Hepatocyte (in vitro differentiated cells): ENCODE measurements around the gene LRRC1. TPM values are rescaled to one million over a fixed set of nuclear protein-coding genes. Genes with fewer than 3 reads are reported as not detected.

Source experiments
- DNase-seq: peaks from one replicate; pipeline ENCODE4 v3.0.0-alpha.2; 2016; ENCODE audit warnings: low spot score
- H2AFZ ChIP-seq: fragments of 200-600 bp; sonication (generic); 2 replicates; pipeline ENCODE4 v1.6.0; 2016; ENCODE audit warnings: antibody characterized with exemption, mild to moderate bottlenecking
- H3K27ac ChIP-seq: fragments of 200-600 bp; sonication (generic); 2 replicates; pipeline ENCODE4 v1.5.1; 2016; ENCODE audit warnings: mild to moderate bottlenecking
- H3K27me3 ChIP-seq: fragments of 200-600 bp; sonication (generic); 2 replicates; pipeline ENCODE4 v1.6.1; 2016
- H3K36me3 ChIP-seq: fragments of 200-600 bp; sonication (generic); replicated peaks from 2 replicates; pipeline ENCODE4 v1.5.1; 2016; ENCODE audit warnings: low read depth; ENCODE audit not compliant: insufficient read depth
- H3K4me1 ChIP-seq: fragments of 200-600 bp; sonication (generic); 2 replicates; pipeline ENCODE4 v1.5.1; 2016; ENCODE audit warnings: mild to moderate bottlenecking, moderate library complexity; ENCODE audit not compliant: insufficient read depth
- H3K4me2 ChIP-seq: fragments of 200-600 bp; sonication (generic); 2 replicates; pipeline ENCODE4 v1.6.0; 2016
- H3K4me3 ChIP-seq: fragments of 200-600 bp; sonication (generic); 2 replicates; pipeline ENCODE4 v1.5.1; 2016; ENCODE audit warnings: mild to moderate bottlenecking
- H3K79me2 ChIP-seq: fragments of 200-600 bp; sonication (generic); 2 replicates; pipeline ENCODE4 v1.6.0; 2017; ENCODE audit warnings: mild to moderate bottlenecking
- H3K9me2 ChIP-seq: fragments of 200-600 bp; sonication (generic); replicated peaks from 2 replicates; pipeline ENCODE4 v1.6.0; 2017; ENCODE audit warnings: mild to moderate bottlenecking; ENCODE audit not compliant: insufficient read depth
- H3K9me3 ChIP-seq: fragments of 200-600 bp; sonication (generic); 2 replicates; pipeline ENCODE4 v1.5.1; 2016; ENCODE audit warnings: low read depth, mild to moderate bottlenecking
- H4K20me1 ChIP-seq: fragments of 200-600 bp; sonication (generic); 2 replicates; pipeline ENCODE4 v1.6.0; 2016; ENCODE audit warnings: mild to moderate bottlenecking; ENCODE audit not compliant: insufficient read depth, poor library complexity, severe bottlenecking
- EZH2 ChIP-seq: fragments of 200-600 bp; sonication (generic); IDR thresholded peaks from 2 replicates; pipeline ENCODE4 v1.6.1; 2016; ENCODE audit warnings: antibody characterized with exemption, mild to moderate bottlenecking, borderline replicate concordance
- EZH2phosphoT487 ChIP-seq: fragments of 200-600 bp; sonication (generic); IDR thresholded peaks from one replicate; pipeline ENCODE4 v1.6.1; 2018; ENCODE audit warnings: antibody characterized with exemption, mild to moderate bottlenecking, low read depth, moderate library complexity; ENCODE audit not compliant: unreplicated experiment, severe bottlenecking
- WGBS: methylation state at CpG from one replicate; pipeline ENCODE4 v1.1.6; 2016; ENCODE audit warnings: low lambda C conversion rate; ENCODE audit errors: missing lambda C conversion rate; 5-methylcytosine and 5-hydroxymethylcytosine counted together
- polyA plus RNA-seq: library from polyadenylated mRNA; unstranded; fragments of >200 nt; fragmentation: Nextera tagmentation; extraction: Ambion mirVana; gene quantifications from 2 replicates; pipeline ENCODE4 v1.2.1, GENCODE V29; 2016
- total RNA-seq: library from RNA; depleted of rRNA; stranded (reverse); fragments of >200 nt; gene quantifications from 2 replicates; pipeline ENCODE4 v1.2.3, GENCODE V29; 2014
- TF ChIP-seq, protein P1 (sequence below): fragments of 200-600 bp; sonication (generic); IDR thresholded peaks from 2 replicates; pipeline ENCODE4 v1.5.1; 2016; ENCODE audit warnings: antibody characterized with exemption, mild to moderate bottlenecking; ENCODE audit not compliant: poor library complexity

The LRRC1 gene
- total and polyA plus RNA-seq, 2 experiments from 2014 or later, result 54.3 to 61.4 TPM

DNA sequence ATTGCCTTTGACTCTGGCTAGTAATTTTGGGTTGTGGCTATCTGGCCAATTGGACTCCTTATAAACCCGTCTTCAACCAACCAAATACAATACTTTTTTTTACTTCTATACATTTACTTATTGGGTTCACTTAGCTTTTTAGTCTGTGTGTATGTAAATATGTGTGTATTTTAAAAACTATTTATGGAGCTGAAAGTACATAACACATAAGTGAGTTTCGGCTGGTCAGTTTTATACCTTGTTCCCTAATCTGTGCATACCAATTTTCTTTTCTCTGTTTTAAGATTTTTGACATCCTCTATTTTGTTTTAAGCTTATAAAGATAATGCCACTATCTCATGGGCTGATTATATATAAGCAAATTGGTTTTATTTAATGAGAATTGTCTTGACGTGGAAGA, 129.5 kb downstream of the LRRC1 start:
- H3K9me3 ChIP-seq, result no peaks in the 10 kb centered on the region
- peaks cover 9% of the 10 kb centered on the region for H3K4me1 ChIP-seq
- no peaks in the 10 kb centered on the region for H4K20me1 ChIP-seq
- H3K27me3 ChIP-seq, result no peaks in the 10 kb centered on the region
- DNase-seq, result no peak
- H3K79me2 ChIP-seq, result peaks cover 2% of the 10 kb centered on the region
- WGBS, result 85% methylated on average over 3 of the region's 3 CpGs
- no peak overlapping the region for H3K4me3 ChIP-seq
- H3K4me2 ChIP-seq, result no peak overlapping the region
- H3K27ac ChIP-seq, result no peak overlapping the region
- H3K9me2 ChIP-seq, result no peaks in the 10 kb centered on the region
- H3K36me3 ChIP-seq, result no peaks in the 10 kb centered on the region
- TF ChIP-seq EZH2phosphoT487 (no peak), EZH2 (no peak)
- TF ChIP-seq, protein P1, sequence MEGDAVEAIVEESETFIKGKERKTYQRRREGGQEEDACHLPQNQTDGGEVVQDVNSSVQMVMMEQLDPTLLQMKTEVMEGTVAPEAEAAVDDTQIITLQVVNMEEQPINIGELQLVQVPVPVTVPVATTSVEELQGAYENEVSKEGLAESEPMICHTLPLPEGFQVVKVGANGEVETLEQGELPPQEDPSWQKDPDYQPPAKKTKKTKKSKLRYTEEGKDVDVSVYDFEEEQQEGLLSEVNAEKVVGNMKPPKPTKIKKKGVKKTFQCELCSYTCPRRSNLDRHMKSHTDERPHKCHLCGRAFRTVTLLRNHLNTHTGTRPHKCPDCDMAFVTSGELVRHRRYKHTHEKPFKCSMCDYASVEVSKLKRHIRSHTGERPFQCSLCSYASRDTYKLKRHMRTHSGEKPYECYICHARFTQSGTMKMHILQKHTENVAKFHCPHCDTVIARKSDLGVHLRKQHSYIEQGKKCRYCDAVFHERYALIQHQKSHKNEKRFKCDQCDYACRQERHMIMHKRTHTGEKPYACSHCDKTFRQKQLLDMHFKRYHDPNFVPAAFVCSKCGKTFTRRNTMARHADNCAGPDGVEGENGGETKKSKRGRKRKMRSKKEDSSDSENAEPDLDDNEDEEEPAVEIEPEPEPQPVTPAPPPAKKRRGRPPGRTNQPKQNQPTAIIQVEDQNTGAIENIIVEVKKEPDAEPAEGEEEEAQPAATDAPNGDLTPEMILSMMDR, result no peak
- no peak overlapping the region for H2AFZ ChIP-seq

DNA sequence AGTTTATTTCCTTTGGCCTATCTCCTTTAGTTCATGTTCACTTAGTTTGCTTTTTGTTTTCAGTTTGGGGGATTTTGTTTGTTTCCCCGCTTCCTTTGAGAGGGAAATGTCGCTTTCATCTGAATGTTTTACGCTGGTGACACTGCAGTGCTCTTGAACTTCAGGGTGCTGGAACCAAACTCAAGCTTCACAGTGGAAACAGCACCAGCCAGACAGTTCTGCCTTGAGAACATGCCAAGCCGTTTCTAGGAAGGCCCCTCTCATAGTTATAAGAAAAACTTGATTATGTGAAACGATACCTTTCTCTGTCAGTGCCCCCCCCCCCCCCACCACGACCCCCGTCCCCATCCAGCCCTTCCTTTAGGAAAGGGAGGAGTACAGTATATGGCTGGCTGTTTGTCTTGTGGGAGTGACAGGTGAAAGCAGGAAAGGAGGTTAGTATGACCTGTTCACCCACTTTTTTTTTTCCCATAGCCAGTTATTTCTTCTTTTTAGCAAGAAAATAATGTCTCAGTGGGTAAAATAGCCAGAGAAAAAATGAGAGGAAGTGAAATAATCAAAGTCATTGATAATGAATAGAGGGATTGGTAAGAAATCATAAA, 130.1 kb downstream of the LRRC1 start:
- Histone ChIP-seq H3K27me3 (no peaks in the 10 kb centered on the region), H3K9me3 (no peaks in the 10 kb centered on the region), H3K79me2 (peaks cover 2% of the 10 kb centered on the region), H3K9me2 (no peaks in the 10 kb centered on the region), H3K4me1 (peaks cover 9% of the 10 kb centered on the region), H3K4me2 (no peak overlapping the region), H4K20me1 (no peaks in the 10 kb centered on the region), H3K4me3 (no peak overlapping the region), H3K27ac (no peak overlapping the region), H2AFZ (no peak overlapping the region), H3K36me3 (no peaks in the 10 kb centered on the region)
- TF ChIP-seq EZH2phosphoT487, result no peak
- TF ChIP-seq, protein P1, result no peak
- no peak for TF ChIP-seq EZH2
- 78% methylated on average over 7 of the region's 7 CpGs for WGBS
- DNase-seq, result no peak

DNA sequence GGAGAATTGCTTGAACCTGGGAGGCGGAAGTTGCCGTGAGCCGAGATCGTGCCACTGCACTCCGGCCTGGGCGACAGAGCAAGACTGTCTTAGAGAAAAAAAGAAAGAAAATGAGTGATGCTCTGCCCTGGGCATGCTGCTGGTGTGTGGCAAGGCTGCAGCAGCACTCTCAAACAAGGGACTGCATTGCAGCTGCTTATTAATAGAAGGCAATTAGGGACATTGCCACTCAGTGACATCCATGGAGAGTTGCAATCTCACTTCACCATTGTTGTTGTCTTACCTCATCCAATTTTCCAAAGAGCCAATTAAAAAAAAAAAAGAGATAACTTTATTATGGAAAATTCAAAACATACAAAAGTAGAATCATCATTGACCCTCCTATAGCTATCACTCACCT, 131.1 kb downstream of the LRRC1 start:
- Histone ChIP-seq H3K79me2 (peaks cover 2% of the 10 kb centered on the region), H3K36me3 (no peaks in the 10 kb centered on the region), H2AFZ (no peak overlapping the region), H3K4me2 (no peak overlapping the region), H3K9me2 (no peaks in the 10 kb centered on the region), H3K4me3 (no peak overlapping the region), H4K20me1 (no peaks in the 10 kb centered on the region), H3K27me3 (no peaks in the 10 kb centered on the region), H3K4me1 (peaks cover 9% of the 10 kb centered on the region), H3K9me3 (no peaks in the 10 kb centered on the region), H3K27ac (no peak overlapping the region)
- no peak for DNase-seq
- WGBS, result 96% methylated on average over 6 of the region's 6 CpGs
- TF ChIP-seq EZH2, result no peak
- TF ChIP-seq, protein P1, result no peak
- no peak for TF ChIP-seq EZH2phosphoT487

DNA sequence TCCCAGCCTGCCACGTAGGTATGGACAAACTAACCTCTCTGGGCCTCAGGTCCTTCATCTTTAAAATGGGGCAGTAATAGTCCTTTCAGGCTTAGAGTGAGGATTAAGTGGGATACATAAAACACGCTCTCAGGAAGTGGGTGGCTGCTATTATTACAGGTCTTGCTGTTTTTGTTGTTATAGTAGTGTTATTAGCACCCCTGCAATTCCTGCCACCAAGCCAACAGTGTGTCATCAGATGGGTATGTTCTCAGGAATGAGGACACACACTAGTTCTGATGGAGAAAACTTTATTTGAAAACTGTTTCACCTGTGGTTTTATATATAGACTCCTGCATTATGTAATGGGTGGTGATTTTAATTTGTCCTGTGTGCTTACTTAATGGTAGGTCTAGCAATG, 131.7 kb downstream of the LRRC1 start:
- peak overlapping the region; percentile 43 for H3K4me2 ChIP-seq
- H3K36me3 ChIP-seq, result no peaks in the 10 kb centered on the region
- H3K27ac ChIP-seq, result peak overlapping the region; percentile 62
- no peaks in the 10 kb centered on the region for H4K20me1 ChIP-seq
- 73% methylated on average over 2 of the region's 2 CpGs for WGBS
- H2AFZ ChIP-seq, result no peak overlapping the region
- H3K4me1 ChIP-seq, result peaks cover 9% of the 10 kb centered on the region
- no peaks in the 10 kb centered on the region for H3K9me2 ChIP-seq
- H3K4me3 ChIP-seq, result no peak overlapping the region
- no peak for DNase-seq
- H3K79me2 ChIP-seq, result peaks cover 2% of the 10 kb centered on the region
- no peaks in the 10 kb centered on the region for H3K9me3 ChIP-seq
- H3K27me3 ChIP-seq, result no peaks in the 10 kb centered on the region
- no peak for TF ChIP-seq EZH2phosphoT487
- no peak for TF ChIP-seq EZH2
- TF ChIP-seq, protein P1, result no peak
